Measurements from ENCODE around the gene SPAAR. TPM values are rescaled to one million over a fixed set of nuclear protein-coding genes. Genes with fewer than 3 reads are reported as not detected.
A peak's percentile ranks its signal among the peaks of the same experiment; 100 is the strongest.
"Not testable (repeated sequence)": the region's sequence is repeated elsewhere in the genome, so short reads cannot be mapped to it uniquely, and the experiment has no call there.

SPAAR gene
- total RNA-seq, 2 experiments from 2014 or later = not detected

DNA sequence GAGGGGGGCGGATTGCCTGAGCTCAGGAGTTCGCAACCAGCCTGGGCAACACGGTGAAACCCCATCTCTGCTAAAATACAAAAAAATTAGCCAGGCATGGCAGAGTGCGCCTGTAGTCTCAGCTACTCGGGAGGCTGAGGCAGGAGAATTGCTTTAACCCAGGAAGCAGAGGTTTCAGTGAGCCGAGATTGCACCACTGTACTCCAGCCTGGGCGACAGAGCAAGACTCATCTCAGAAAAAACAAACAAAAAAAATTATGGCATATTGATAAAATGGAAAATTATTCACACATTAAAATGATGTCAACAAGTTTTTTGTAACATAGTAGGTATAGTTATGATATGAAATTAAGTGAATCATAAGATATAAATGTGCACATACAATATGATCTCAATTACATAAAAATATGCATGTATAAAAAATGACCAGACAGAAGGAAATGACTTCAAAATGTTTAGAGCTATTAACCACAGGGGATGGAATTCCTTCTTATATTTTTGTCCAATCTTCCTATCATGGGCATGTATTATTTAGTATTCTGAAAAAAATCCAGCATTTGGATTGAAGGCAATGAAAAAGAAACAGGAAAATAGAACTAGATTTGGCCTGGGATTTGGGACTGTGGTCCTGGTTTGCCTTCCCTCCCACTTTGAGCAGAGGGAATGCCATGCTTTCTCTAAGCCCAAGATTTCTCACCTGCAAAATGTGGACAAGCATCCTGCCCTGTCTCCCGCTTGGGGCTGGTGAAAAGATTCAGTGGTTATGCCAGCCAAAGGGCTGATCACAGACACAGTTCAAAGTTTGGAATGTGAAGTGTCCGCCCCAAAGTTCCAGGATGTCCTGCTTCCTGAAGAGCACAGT is 19.5 kb downstream of the SPAAR start:
- no peak overlapping the region for H3K27ac Mint-ChIP-seq
- no peaks in the 10 kb centered on the region for H3K27me3 Mint-ChIP-seq
- no peaks in the 10 kb centered on the region for H3K9me3 Mint-ChIP-seq
- no peaks in the 10 kb centered on the region for H3K36me3 Mint-ChIP-seq
- H3K4me3 Mint-ChIP-seq = no peak overlapping the region
- DNase-seq = no peak
- peaks cover 19% of the 10 kb centered on the region for H3K4me1 Mint-ChIP-seq

- no peak for DNase-seq
- Mint-ChIP-seq H3K4me3 (no peak overlapping the region), H3K36me3 (no peaks in the 10 kb centered on the region), H3K27me3 (no peaks in the 10 kb centered on the region), H3K4me1 (peaks cover 14% of the 10 kb centered on the region), H3K27ac (no peak overlapping the region), H3K9me3 (no peaks in the 10 kb centered on the region)
Observed at GRCh38 chr9:35929453-35929718, 20.1 kb downstream of the SPAAR start.

- DNase-seq = no peak
- Mint-ChIP-seq H3K27ac (no peak overlapping the region), H3K4me1 (peaks cover 12% of the 10 kb centered on the region), H3K36me3 (no peaks in the 10 kb centered on the region), H3K27me3 (no peaks in the 10 kb centered on the region), H3K9me3 (no peaks in the 10 kb centered on the region), H3K4me3 (no peak overlapping the region)
Observed at GRCh38 chr9:35930521-35930920, 21.2 kb downstream of the SPAAR start.

- Mint-ChIP-seq H3K4me1 (peaks cover 12% of the 10 kb centered on the region), H3K27me3 (no peaks in the 10 kb centered on the region), H3K9me3 (no peaks in the 10 kb centered on the region), H3K4me3 (no peak overlapping the region), H3K36me3 (no peaks in the 10 kb centered on the region), H3K27ac (no peak overlapping the region)
- DNase-seq = no peak
Observed at GRCh38 chr9:35930989-35931388, 21.7 kb downstream of the SPAAR start.

DNA sequence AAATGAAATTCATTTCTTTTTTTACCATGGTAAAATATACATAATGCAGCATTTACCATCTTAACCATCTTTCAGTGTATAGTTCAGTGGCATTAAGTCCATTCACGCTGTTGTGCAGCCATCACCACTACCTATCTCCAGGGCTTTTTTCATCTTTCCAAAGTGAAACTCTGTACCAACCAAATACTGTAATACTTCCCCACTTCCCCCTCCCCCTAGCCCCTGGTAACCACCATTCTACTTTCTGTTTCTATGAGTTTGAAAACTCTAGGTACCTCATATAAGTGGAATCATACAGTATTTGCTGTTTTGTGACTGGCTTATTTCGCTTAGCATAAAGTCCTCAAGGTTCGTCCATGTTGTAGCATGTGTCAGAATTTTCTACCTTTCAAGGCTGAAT is 23.4 kb downstream of the SPAAR start:
- no peaks in the 10 kb centered on the region for H3K9me3 Mint-ChIP-seq

DNA sequence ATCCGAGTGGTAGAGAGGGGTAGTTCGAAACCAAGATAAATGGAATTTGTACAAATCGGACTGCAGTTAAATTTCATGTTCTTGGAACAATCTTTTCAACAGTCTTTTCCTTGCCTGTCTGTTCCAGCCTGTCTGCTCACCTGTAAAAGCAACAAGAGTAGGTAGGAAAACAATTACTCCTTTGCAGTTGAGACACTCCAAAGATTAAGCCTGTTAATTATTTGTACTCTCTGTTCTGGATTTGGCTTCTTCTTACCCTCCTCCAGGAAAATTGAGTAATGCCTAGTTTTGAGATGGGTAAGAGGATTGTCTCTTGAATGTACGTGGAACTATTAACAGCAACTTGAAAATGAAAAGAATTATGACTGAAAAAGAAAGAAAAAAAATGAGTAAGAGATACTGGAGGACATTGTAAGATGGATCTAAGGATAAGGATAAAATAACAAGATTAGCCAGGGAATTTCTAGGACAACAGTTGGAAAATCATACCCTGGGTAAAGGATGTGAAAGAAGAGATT is 24.3 kb downstream of the SPAAR start:
- DNase-seq = no peak
- H3K27me3 Mint-ChIP-seq = no peaks in the 10 kb centered on the region
- no peak overlapping the region for H3K27ac Mint-ChIP-seq
- H3K36me3 Mint-ChIP-seq = peaks cover 2% of the 10 kb centered on the region
- H3K4me1 Mint-ChIP-seq = peaks cover 21% of the 10 kb centered on the region
- H3K9me3 Mint-ChIP-seq = no peaks in the 10 kb centered on the region
- H3K4me3 Mint-ChIP-seq = no peak overlapping the region

More for the DNA sequence above, 23.4 kb downstream of the SPAAR start:
- no peak overlapping the region for H3K27ac Mint-ChIP-seq
- no peak overlapping the region for H3K4me3 Mint-ChIP-seq
- H3K27me3 Mint-ChIP-seq = no peaks in the 10 kb centered on the region
- peaks cover 14% of the 10 kb centered on the region for H3K4me1 Mint-ChIP-seq
- H3K36me3 Mint-ChIP-seq = peaks cover 2% of the 10 kb centered on the region
- DNase-seq = no peak

GRCh38 chr9:35934069-35934468 is 24.8 kb downstream of the SPAAR start:
- not testable (repeated sequence) for H3K9me3 Mint-ChIP-seq, H3K4me3 Mint-ChIP-seq, H3K27me3 Mint-ChIP-seq, H3K36me3 Mint-ChIP-seq, DNase-seq, H3K27ac Mint-ChIP-seq
- peaks cover 24% of the 10 kb centered on the region for H3K4me1 Mint-ChIP-seq

DNA sequence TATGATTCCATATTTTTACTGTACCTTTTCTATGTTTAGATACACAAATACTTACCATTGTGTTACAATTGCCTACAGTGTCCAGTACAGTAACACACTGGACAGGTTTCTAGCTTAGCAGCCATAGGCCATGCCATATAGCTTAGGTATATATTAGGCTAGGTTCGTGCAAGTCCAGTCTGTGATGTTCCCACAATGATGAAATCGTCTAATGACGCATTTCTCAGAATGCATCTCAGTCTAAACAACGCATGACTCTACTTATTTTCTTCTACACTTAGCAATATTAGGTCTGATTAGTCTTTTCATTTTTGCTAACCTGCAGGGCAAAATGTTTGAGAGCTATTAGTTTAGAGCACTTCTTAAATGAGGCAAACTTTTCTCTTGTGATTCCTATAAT is 26.0 kb downstream of the SPAAR start:
- no peaks in the 10 kb centered on the region for H3K27me3 Mint-ChIP-seq
- no peak overlapping the region for H3K27ac Mint-ChIP-seq
- peaks cover 2% of the 10 kb centered on the region for H3K36me3 Mint-ChIP-seq
- no peaks in the 10 kb centered on the region for H3K9me3 Mint-ChIP-seq
- DNase-seq = no peak
- no peak overlapping the region for H3K4me3 Mint-ChIP-seq
- H3K4me1 Mint-ChIP-seq = peaks cover 34% of the 10 kb centered on the region

DNA sequence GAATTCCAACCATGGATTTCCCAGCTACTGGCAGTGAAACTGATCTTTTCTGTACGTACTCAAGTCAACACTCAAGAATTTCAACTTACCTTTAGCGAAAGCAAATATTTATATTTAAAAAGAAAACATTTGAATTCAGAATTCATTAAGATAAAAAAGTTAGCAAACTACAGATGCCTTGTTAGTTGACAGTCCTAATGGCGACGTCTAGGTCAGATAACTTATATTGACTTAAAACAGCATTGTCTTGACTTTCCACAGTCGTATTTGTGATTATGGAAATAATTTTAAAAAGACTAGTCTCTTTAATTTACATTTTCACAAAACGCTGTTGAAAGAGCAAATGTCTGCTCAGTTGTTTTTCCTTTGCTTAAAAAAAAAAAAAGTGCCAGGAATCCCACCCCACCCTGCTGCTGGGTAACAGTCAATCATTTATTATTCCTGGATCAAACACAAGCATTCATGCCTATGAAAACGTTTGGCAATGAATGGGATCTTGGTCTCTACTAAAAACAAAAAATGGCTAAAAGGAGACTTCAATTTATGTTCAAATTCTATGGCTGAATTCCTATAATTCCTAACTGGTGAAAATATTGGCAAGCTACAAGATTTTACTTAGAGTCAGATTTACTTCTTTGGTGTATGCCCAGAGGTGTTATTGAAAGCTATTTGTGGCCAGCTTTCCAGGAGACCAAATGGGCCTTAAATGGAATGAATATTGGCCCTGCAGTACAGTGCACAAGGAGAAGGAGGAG is 26.6 kb downstream of the SPAAR start:
- Mint-ChIP-seq H3K9me3 (no peaks in the 10 kb centered on the region), H3K27ac (no peak overlapping the region), H3K36me3 (peaks cover 2% of the 10 kb centered on the region), H3K4me1 (peaks cover 41% of the 10 kb centered on the region), H3K27me3 (no peaks in the 10 kb centered on the region), H3K4me3 (no peak overlapping the region)
- DNase-seq = no peak

DNA sequence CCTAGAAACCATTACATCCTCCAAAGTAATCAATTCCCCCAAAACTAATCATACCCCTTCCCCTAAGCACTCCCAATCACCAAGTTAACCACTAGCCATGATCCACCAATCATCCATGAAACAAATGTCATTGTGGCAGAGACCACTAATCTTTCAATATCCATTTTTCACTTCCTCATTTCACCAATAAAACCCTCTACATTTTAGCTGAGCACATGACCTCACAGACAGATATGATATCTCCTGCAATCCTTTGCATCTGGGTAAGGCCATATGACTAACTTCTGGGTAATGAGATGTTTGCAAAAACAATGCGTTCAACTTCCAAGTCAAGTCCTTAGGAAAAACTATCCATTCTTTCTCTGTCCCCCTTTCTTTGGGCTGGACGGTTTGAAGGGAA is 27.9 kb downstream of the SPAAR start:
- Mint-ChIP-seq H3K27ac (no peak overlapping the region), H3K4me1 (peaks cover 49% of the 10 kb centered on the region), H3K4me3 (no peak overlapping the region), H3K27me3 (no peaks in the 10 kb centered on the region), H3K9me3 (no peaks in the 10 kb centered on the region), H3K36me3 (peaks cover 2% of the 10 kb centered on the region)
- no peak for DNase-seq

GRCh38 chr9:35938474-35939356 is 29.4 kb downstream of the SPAAR start:
- peaks cover 39% of the 10 kb centered on the region for H3K4me1 Mint-ChIP-seq
- no peaks in the 10 kb centered on the region for H3K27me3 Mint-ChIP-seq
- no peak overlapping the region for H3K27ac Mint-ChIP-seq
- H3K9me3 Mint-ChIP-seq = no peaks in the 10 kb centered on the region
- no peak for DNase-seq
- H3K36me3 Mint-ChIP-seq = peaks cover 2% of the 10 kb centered on the region
- H3K4me3 Mint-ChIP-seq = no peak overlapping the region

DNA sequence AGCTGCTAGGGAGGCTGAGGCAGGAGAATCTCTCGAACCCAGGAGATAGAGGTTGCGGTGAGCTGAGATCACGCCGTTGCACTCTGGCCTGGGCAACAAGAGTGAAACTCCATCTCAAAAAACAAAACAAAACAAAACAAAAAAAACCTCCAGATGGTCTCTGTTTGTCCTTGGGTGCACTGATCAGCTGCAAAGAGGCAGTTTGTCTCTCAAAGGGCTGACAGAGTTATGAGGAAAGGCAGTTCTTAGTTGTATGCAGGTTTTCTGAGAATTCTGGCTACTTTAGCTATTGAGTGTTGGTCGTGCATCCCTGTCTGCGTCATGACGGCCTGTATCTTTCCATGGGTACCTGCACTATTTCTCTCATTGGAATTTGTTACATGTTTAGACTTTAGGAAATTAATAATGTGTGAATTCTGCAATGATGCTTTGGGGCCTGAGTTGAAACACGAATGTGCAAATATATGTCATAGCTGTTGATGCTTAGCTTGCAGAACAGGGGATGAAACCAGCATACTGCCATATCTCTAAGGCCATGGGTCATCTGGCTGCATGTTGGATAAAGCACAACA is 30.5 kb downstream of the SPAAR start:
- Mint-ChIP-seq H3K4me3 (no peak overlapping the region), H3K27ac (no peak overlapping the region), H3K4me1 (peaks cover 37% of the 10 kb centered on the region), H3K27me3 (no peaks in the 10 kb centered on the region), H3K9me3 (no peaks in the 10 kb centered on the region), H3K36me3 (peaks cover 2% of the 10 kb centered on the region)
- no peak for DNase-seq

DNA sequence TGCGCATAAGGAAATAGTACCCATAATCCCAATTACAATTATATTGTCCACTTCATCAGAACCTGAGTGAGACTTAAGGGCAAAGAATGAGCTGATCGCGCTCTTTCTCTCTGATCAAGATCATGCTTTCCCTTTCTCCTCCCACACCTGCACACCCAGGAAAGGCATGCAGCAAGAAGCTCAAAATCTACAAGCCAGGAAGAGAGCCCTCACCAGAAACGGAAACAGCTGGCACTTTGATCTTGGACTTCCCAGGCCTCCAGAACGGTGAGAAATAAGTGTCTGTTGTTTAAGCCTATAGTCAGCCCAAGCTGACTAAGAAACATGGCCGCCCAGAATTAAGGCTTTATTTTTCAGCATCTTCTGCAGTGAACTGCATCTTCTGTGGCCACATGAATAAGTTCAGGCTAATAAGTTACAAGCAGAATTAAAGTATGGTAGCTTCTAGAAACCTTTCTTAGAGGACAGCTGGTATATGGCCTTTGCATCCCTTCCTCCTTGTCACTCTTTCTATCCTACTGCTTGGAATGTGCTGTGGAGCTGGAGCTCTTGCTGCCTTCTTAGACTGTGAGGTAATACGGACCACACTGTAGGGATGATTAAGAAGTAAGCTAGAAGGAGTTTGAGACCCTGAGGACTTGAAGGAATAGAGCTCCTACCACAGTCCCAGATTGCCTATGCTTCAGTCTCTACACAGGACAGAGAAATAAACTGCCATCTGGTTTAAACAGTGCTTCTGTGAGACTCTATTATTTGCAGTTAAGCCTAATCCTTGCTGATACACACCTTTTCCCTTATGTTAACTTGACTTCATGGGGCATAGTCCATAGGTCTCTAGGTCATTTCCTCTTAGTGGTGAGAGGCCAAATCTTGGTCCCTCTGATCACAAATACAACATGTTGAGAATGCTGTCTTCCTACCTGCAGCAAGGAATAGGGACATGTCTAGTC is 31.4 kb downstream of the SPAAR start:
- no peaks in the 10 kb centered on the region for H3K27me3 Mint-ChIP-seq
- H3K36me3 Mint-ChIP-seq = peaks cover 2% of the 10 kb centered on the region
- DNase-seq = peak; percentile 24
- H3K4me1 Mint-ChIP-seq = peaks cover 40% of the 10 kb centered on the region
- H3K9me3 Mint-ChIP-seq = no peaks in the 10 kb centered on the region
- no peak overlapping the region for H3K4me3 Mint-ChIP-seq
- peak overlapping the region; percentile 39 for H3K27ac Mint-ChIP-seq

- H3K36me3 Mint-ChIP-seq = peaks cover 2% of the 10 kb centered on the region
- H3K9me3 Mint-ChIP-seq = no peaks in the 10 kb centered on the region
- H3K4me1 Mint-ChIP-seq = peaks cover 41% of the 10 kb centered on the region
Observed at GRCh38 chr9:35942286-35942685, 33.0 kb downstream of the SPAAR start.

More at GRCh38 chr9:35942286-35942685, 33.0 kb downstream of the SPAAR start:
- H3K27me3 Mint-ChIP-seq = no peaks in the 10 kb centered on the region
- H3K27ac Mint-ChIP-seq = no peak overlapping the region
- H3K4me3 Mint-ChIP-seq = no peak overlapping the region
- no peak for DNase-seq
